Measurements from ENCODE around the gene RASAL2. TPM values are rescaled to one million over a fixed set of nuclear protein-coding genes. Genes with fewer than 3 reads are reported as not detected.
"Not testable (repeated sequence)": the region's sequence is repeated elsewhere in the genome, so short reads cannot be mapped to it uniquely, and the experiment has no call there.

The RASAL2 gene
- total RNA-seq, 4 donors from 2014 or later: 17.0 to 27.4 (median 20.2) TPM

DNA sequence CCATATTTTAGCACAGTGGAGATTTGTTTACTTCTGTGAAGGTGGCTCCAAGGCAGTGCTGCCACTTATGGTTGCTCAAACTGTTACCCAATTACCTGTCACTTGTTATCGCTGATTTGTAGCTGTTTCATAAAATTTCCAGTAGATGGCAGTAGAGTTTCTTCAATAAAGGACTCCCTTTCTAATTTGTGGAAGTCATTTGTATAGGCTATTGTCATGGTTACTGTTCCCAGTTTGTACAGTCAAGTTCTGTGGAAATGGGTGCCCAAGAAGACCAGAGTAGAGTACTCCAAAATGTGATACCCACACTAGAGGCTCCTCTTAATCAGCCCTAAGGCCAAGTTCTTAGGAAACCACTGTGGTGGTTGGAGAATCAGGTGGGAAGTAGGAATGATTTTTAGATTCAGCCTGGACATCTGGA is 216.8 kb downstream of the RASAL2 start:
- Histone ChIP-seq H3K27me3 (no peaks in the 10 kb centered on the region), H3K9me3 (no peaks in the 10 kb centered on the region), H3K4me3 (no peak overlapping the region), H3K36me3 (no peaks in the 10 kb centered on the region), H3K4me1 (peaks cover 0 to 11% (median 5%) of the 10 kb centered on the region in 3 donors), H3K27ac (no peak overlapping the region)
- TF ChIP-seq, protein P1, sequence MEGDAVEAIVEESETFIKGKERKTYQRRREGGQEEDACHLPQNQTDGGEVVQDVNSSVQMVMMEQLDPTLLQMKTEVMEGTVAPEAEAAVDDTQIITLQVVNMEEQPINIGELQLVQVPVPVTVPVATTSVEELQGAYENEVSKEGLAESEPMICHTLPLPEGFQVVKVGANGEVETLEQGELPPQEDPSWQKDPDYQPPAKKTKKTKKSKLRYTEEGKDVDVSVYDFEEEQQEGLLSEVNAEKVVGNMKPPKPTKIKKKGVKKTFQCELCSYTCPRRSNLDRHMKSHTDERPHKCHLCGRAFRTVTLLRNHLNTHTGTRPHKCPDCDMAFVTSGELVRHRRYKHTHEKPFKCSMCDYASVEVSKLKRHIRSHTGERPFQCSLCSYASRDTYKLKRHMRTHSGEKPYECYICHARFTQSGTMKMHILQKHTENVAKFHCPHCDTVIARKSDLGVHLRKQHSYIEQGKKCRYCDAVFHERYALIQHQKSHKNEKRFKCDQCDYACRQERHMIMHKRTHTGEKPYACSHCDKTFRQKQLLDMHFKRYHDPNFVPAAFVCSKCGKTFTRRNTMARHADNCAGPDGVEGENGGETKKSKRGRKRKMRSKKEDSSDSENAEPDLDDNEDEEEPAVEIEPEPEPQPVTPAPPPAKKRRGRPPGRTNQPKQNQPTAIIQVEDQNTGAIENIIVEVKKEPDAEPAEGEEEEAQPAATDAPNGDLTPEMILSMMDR (IDR thresholded peaks at IDR 0.05): peak; percentile 51 to 74 (median 70)
- TF ChIP-seq POLR2AphosphoS5 (IDR thresholded peaks at IDR 0.05): no peak
- no peak for TF ChIP-seq POLR2A (IDR thresholded peaks at IDR 0.05)
- peak; percentile 46 for ATAC-seq
- WGBS, 2 donors (ENCODE audit: low coverage in 1 of 2): 0% methylated on average over 1 of the region's 1 CpG

DNA sequence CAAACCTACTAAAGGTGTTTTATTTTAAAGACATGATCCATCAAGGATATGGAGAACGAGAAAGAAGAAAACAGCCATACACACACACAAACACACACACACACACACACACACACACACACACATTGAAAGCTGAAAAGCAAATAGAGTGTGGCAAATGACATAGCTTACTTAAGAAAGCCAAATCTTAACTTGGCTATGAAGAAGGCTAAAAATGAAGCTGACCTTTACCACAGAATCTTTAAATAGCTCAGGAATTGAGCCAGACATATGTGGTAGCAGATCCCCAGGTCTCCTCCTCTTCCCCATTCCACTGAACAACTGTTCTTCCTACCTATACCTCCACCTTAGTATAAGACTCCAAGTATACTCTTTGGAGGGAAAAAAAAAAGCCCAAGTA is 217.3 kb downstream of the RASAL2 start:
- Histone ChIP-seq H3K4me1 (peaks cover 0 to 11% (median 5%) of the 10 kb centered on the region in 3 donors), H3K27ac (no peak overlapping the region), H3K9me3 (no peaks in the 10 kb centered on the region), H3K4me3 (no peak overlapping the region), H3K27me3 (no peaks in the 10 kb centered on the region), H3K36me3 (no peaks in the 10 kb centered on the region)
- TF ChIP-seq POLR2AphosphoS5 (IDR thresholded peaks at IDR 0.05) (no peak), EP300 (IDR thresholded peaks at IDR 0.05) (no peak), POLR2A (IDR thresholded peaks at IDR 0.05) (no peak)
- TF ChIP-seq, protein P1 (IDR thresholded peaks at IDR 0.05): no peak
- no peak for ATAC-seq
- 43 to 70% methylated on average over 1 of the region's 1 CpG for WGBS, 2 donors (ENCODE audit: low coverage in 1 of 2)

DNA sequence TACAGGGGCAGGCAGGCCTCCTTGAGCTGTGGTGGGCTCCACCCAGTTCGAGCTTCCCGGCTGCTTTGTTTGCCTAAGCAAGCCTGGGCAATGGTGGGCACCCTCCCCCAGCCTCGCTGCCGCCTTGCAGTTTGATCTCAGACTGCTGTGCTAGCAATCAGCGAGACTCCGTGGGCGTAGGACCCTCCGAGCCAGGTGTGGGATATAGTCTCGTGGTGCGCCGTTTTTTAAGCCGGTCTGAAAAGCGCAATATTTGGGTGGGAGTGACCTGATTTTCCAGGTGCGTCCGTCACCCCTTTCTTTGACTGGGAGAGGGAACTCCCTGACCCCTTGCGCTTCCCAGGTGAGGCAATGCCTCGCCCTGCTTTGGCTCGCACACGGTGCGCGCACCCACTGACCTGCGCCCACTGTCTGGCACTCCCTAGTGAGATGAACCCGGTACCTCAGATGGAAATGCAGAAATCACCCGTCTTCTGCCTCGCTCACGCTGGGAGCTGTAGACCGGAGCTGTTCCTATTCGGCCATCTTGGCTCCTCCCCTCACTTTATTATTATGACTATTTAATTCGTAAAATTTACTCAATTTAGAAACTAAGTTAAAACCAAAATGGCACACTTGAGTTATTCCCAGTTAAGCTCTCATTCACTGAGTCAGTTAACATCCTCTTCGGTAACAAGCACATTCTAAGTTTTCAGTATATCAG is 226.5 kb downstream of the RASAL2 start:
- not testable (repeated sequence) for H3K4me3 ChIP-seq, H3K27me3 ChIP-seq, H3K36me3 ChIP-seq, H3K4me1 ChIP-seq, ATAC-seq, H3K27ac ChIP-seq, H3K9me3 ChIP-seq
- WGBS, 2 donors (ENCODE audit: low coverage in 1 of 2): 84 to 95% methylated on average over 4 to 12 of the region's 30 CpGs

DNA sequence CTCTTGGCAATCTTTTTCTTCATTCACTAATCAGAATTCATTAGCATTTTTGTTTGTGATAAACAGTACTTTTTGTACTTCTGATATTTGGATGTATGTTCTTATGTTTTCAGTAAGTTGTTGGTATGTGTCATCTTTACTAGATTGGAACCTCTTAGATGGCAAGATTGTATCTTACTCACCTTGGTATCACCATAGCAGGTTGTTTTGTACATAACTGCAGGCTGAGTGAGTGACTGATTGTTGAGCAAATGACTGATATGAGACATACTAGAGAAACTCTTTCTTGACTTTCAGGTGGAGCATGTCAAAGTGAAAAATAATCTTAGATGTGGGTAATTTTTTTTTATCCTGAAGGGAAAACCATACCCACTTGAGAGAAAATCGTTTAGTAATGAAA is 229.2 kb downstream of the RASAL2 start:
- H3K36me3 ChIP-seq: no peaks in the 10 kb centered on the region
- no peak for ATAC-seq
- no peak overlapping the region for H3K27ac ChIP-seq
- no peaks in the 10 kb centered on the region for H3K9me3 ChIP-seq
- no peaks in the 10 kb centered on the region for H3K27me3 ChIP-seq
- TF ChIP-seq EP300 (IDR thresholded peaks at IDR 0.05): no peak
- TF ChIP-seq POLR2AphosphoS5 (IDR thresholded peaks at IDR 0.05): no peak
- TF ChIP-seq, protein P1 (IDR thresholded peaks at IDR 0.05): no peak
- H3K4me3 ChIP-seq: no peak overlapping the region
- 55 to 86% methylated on average over 1 of the region's 1 CpG for WGBS, 2 donors (ENCODE audit: low coverage in 1 of 2)
- no peaks in the 10 kb centered on the region for H3K4me1 ChIP-seq

DNA sequence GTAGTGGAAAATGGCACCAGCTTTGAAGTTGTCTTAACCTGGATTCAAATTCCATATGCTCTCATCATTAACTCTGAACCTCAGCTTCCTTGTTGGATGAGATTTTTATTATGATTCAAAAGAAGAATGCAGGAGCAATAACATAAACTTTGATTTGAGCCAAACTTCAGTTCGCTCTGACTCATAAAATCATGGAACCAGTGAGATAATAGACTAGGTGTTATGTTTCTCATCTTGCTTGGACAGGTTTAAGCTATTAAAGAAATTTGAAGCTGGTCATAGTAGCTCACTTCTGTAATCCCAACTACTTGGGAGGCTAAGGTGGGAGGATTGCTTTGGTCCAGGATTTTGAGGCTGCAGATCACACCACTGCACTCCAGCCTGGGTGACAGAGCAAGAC is 230.1 kb downstream of the RASAL2 start:
- H3K9me3 ChIP-seq: no peaks in the 10 kb centered on the region
- H3K36me3 ChIP-seq: no peaks in the 10 kb centered on the region
- no peak for ATAC-seq
- no peak for TF ChIP-seq EP300 (IDR thresholded peaks at IDR 0.05)
- TF ChIP-seq POLR2A (IDR thresholded peaks at IDR 0.05): no peak
- TF ChIP-seq, protein P1 (IDR thresholded peaks at IDR 0.05): no peak
- TF ChIP-seq POLR2AphosphoS5 (IDR thresholded peaks at IDR 0.05): no peak
- H3K27me3 ChIP-seq: no peaks in the 10 kb centered on the region
- WGBS, 2 donors (ENCODE audit: low coverage in 1 of 2): 73 to 100% methylated on average over 1 of the region's 1 CpG
- H3K4me1 ChIP-seq: no peaks in the 10 kb centered on the region
- H3K4me3 ChIP-seq: no peak overlapping the region
- no peak overlapping the region for H3K27ac ChIP-seq
